Left hindlimb (tissue), 1 donor: ENCODE data around the gene EXOC4.

Experiments used
- DNase-seq: peaks from one replicate; pipeline ENCODE4 v3.0.0-alpha.2; 2018

Gene EXOC4

GRCh38 chr7:133724694-133725093 is 471.8 kb downstream of the EXOC4 start:
- no peak for DNase-seq

GRCh38 chr7:133727476-133728214 is 474.8 kb downstream of the EXOC4 start:
- DNase-seq: no peak

GRCh38 chr7:133730360-133730759 is 477.5 kb downstream of the EXOC4 start:
- DNase-seq: no peak

GRCh38 chr7:133733401-133733800 is 480.5 kb downstream of the EXOC4 start:
- no peak for DNase-seq

GRCh38 chr7:133735222-133735621 is 482.3 kb downstream of the EXOC4 start:
- DNase-seq: no peak

- DNase-seq: no peak
These were observed 486.9 kb downstream of the EXOC4 start for GRCh38 chr7:133739817-133740216.

- no peak for DNase-seq
These were observed 488.2 kb downstream of the EXOC4 start for GRCh38 chr7:133741078-133741477.

GRCh38 chr7:133741703-133742102 is 488.8 kb downstream of the EXOC4 start:
- no peak for DNase-seq

- no peak for DNase-seq
These were observed 490.0 kb downstream of the EXOC4 start for GRCh38 chr7:133742709-133743538.

GRCh38 chr7:133744451-133744850 is 491.6 kb downstream of the EXOC4 start:
- DNase-seq: no peak

- no peak for DNase-seq
These were observed 493.4 kb downstream of the EXOC4 start for GRCh38 chr7:133746305-133746704.

GRCh38 chr7:133746847-133747246 is 494.0 kb downstream of the EXOC4 start:
- DNase-seq: no peak

GRCh38 chr7:133748443-133749407 is 495.8 kb downstream of the EXOC4 start:
- DNase-seq: no peak

GRCh38 chr7:133750287-133750686 is 497.4 kb downstream of the EXOC4 start:
- no peak for DNase-seq

- no peak for DNase-seq
These were observed 498.2 kb downstream of the EXOC4 start for GRCh38 chr7:133751079-133751478.

GRCh38 chr7:133753513-133753912 is 500.6 kb downstream of the EXOC4 start:
- DNase-seq: no peak

- DNase-seq: no peak
These were observed 501.8 kb downstream of the EXOC4 start for GRCh38 chr7:133754708-133755107.

GRCh38 chr7:133755901-133756300 is 503.0 kb downstream of the EXOC4 start:
- no peak for DNase-seq

- DNase-seq: no peak
These were observed 508.6 kb downstream of the EXOC4 start for GRCh38 chr7:133761443-133761842.

GRCh38 chr7:133763076-133763640 is 510.3 kb downstream of the EXOC4 start:
- no peak for DNase-seq

- DNase-seq: no peak
These were observed 516.8 kb downstream of the EXOC4 start for GRCh38 chr7:133769668-133770067.

GRCh38 chr7:133770863-133771492 is 518.1 kb downstream of the EXOC4 start:
- DNase-seq: no peak
